Testis (tissue), 3 donors: ENCODE data around the gene PLPPR3. TPM values are rescaled to one million over a fixed set of nuclear protein-coding genes. Genes with fewer than 3 reads are reported as not detected.
"Not testable (repeated sequence)": the region's sequence is repeated elsewhere in the genome, so short reads cannot be mapped to it uniquely, and the experiment has no call there.

Source experiments
- DNase-seq: peaks from one replicate; pipeline ENCODE4 v3.0.0-alpha.2; 2019
- H3K27ac ChIP-seq, 2 donors: fragments of 200-600 bp; sonication (generic); one replicate each; pipeline ENCODE4 v1.5.1; 2019
- H3K27me3 ChIP-seq: fragments of 200-600 bp; sonication (generic); one replicate; pipeline ENCODE4 v1.5.1; 2019
- H3K36me3 ChIP-seq: fragments of 200-600 bp; sonication (generic); one replicate; pipeline ENCODE4 v1.5.1; 2017; ENCODE audit warnings: low read depth; ENCODE audit errors: missing control alignments
- H3K4me1 ChIP-seq: fragments of 200-600 bp; sonication (generic); one replicate; pipeline ENCODE4 v1.5.1; 2019
- H3K4me3 ChIP-seq, 2 donors: fragments of 200-600 bp; sonication (generic); one replicate each; pipeline ENCODE4 v1.5.1; 2017 to 2019
- H3K9me3 ChIP-seq: fragments of 200-600 bp; sonication (generic); one replicate; pipeline ENCODE4 v1.5.1; 2017
- POLR2A ChIP-seq: fragments of 450-650 bp; IDR thresholded peaks from one replicate; pipeline ENCODE4 v1.6.1; 2017; ENCODE audit warnings: antibody characterized with exemption, mild to moderate bottlenecking, moderate library complexity
- WGBS, 2 donors: methylation state at CpG; one replicate each; pipeline ENCODE4 v1.1.5; 2018; 5-methylcytosine and 5-hydroxymethylcytosine counted together
- intact Hi-C: fragments of 100-400 bp; cut with DNase I; formaldehyde crosslinking; loops from one replicate; pipeline ENCODE4 v1.15.1; 2023; ENCODE audit warnings: low total_unique reads
- polyA plus RNA-seq: library from polyadenylated mRNA; stranded (reverse); fragments of 350-450 nt; fragmentation: Illumina TruSeq; extraction: RNeasy Lipid Tissue Mini Kit (QIAGEN cat#74804); gene quantifications from one replicate; pipeline ENCODE4 v1.2.3, GENCODE V29; 2014; ENCODE audit warnings: low read depth, low replicate concordance; ENCODE audit not compliant: insufficient read depth
- total RNA-seq, 2 donors: library from RNA; depleted of rRNA; stranded (reverse); fragments of >200 nt; gene quantifications; one replicate each; pipeline ENCODE4 v1.2.3, GENCODE V29; 2016
- TF ChIP-seq, protein P1 (sequence below), 3 experiments: fragments of 450-650 bp in 2 of 3; fragments of 200-600 bp in 1 of 3; sonication (generic) in 1 of 3; IDR thresholded peaks; one replicate each; pipeline ENCODE4 v1.5.1; 2016 to 2019; ENCODE audit warnings: antibody characterized with exemption in 3 of 3, mild to moderate bottlenecking in 2 of 3, moderate library complexity in 1 of 3

Gene PLPPR3
- total and polyA plus RNA-seq, 3 donors from 2014 or later = 2.7 to 20.1 (median 16.9) TPM

DNA sequence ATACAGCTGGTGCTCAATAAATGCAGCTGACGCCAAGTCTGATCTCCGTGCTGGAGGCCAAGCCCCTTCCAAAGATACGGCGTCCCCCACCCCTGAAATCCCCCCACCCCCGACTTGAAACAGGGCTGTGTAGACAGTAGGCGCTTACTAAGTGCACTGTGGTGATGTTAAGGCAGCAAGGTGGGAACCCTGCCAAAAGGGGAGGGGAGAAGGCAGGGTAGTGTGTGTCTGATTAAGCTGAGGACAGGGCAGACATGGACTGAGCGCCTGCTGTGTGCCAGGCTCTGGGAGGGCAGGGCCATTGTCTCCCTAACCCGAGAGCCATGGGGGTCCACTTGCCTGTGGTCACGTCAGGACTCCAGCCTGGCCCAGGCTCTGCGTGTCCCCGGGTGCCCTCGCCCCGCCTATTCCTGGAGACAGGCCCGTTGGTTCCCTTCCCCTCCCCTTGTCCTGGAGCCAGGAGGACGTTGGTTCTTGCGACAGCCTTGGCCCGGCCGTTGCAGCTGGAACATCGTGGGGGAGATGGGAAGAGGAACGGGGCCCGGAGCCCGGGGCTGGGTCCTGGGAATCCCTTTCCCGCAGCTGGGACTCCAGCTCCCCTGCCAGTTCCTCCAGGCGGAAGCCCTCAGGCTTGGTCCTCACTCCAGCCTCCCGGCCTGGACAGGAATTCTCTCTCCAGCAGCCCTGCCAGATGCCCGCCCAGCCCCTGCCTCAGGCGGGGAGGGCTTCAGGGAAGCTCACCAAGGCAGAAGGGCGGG, 28.6 kb upstream of the PLPPR3 start:
- DNase-seq = peak; percentile 90
- H3K27me3 ChIP-seq = no peaks in the 10 kb centered on the region
- H3K9me3 ChIP-seq = no peaks in the 10 kb centered on the region
- H3K27ac ChIP-seq = peak overlapping the region; percentile 40 to 79
- H3K4me3 ChIP-seq = no peak overlapping the region
- TF ChIP-seq, protein P1, sequence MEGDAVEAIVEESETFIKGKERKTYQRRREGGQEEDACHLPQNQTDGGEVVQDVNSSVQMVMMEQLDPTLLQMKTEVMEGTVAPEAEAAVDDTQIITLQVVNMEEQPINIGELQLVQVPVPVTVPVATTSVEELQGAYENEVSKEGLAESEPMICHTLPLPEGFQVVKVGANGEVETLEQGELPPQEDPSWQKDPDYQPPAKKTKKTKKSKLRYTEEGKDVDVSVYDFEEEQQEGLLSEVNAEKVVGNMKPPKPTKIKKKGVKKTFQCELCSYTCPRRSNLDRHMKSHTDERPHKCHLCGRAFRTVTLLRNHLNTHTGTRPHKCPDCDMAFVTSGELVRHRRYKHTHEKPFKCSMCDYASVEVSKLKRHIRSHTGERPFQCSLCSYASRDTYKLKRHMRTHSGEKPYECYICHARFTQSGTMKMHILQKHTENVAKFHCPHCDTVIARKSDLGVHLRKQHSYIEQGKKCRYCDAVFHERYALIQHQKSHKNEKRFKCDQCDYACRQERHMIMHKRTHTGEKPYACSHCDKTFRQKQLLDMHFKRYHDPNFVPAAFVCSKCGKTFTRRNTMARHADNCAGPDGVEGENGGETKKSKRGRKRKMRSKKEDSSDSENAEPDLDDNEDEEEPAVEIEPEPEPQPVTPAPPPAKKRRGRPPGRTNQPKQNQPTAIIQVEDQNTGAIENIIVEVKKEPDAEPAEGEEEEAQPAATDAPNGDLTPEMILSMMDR (IDR thresholded peaks at IDR 0.05) = no peak
- intact Hi-C loops = loop anchor here (5.0 kb wide), 1 partner anchor 72 kb away; no protein-coding TSS in a partner anchor
- WGBS, 2 donors = 27 to 34% methylated on average over 7 to 28 of the region's 28 CpGs
- H3K4me1 ChIP-seq = peaks cover 14% of the 10 kb centered on the region
- no peaks in the 10 kb centered on the region for H3K36me3 ChIP-seq

GRCh38 chr19:849195-849594, 27.4 kb upstream of the PLPPR3 start:
- WGBS, 2 donors = 73 to 83% methylated on average over 8 of the region's 8 CpGs
- H3K27me3 ChIP-seq, H3K9me3 ChIP-seq, H3K4me3 ChIP-seq, H3K27ac ChIP-seq, H3K36me3 ChIP-seq, DNase-seq: not testable (repeated sequence)
- intact Hi-C loops = loop anchor here (10.0 kb wide), 1 partner anchor 74 kb away; no protein-coding TSS in a partner anchor
- peaks cover 14% of the 10 kb centered on the region for H3K4me1 ChIP-seq

DNA sequence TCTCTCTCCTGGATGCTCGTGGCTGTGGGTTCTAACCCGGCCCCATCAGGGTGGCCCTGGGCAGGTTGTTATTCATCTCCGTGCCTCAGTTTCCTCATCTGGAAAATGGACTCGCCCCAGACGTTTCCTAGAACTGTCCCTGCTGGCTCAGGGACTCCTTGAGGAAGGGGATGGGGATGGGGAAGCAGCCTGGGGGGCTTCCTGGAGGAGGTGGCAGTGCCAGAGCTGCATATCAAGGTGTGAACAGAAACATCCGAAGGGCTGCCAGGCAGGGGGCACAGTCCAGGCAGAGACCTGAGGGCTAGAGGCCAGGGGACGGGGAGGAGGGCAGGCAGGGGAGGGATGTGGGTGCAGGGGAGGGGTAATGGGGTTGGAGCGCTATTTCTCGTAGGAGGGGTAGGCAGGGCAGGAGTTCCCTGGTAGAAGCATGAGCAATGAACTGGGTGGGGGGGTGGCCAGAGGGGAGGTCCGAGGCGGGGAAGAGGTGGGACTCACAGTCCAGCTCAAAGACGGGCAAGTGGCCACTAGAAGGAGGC, 26.7 kb upstream of the PLPPR3 start:
- WGBS, 2 donors = 55 to 58% methylated on average over 7 to 12 of the region's 12 CpGs
- H3K27ac ChIP-seq = no peak overlapping the region
- H3K4me3 ChIP-seq = no peak overlapping the region
- no peaks in the 10 kb centered on the region for H3K9me3 ChIP-seq
- no peak for DNase-seq
- intact Hi-C loops = loop anchor here (10.0 kb wide), 1 partner anchor 74 kb away; no protein-coding TSS in a partner anchor
- TF ChIP-seq, protein P1 (IDR thresholded peaks at IDR 0.05) = no peak
- no peak for TF ChIP-seq POLR2A
- peaks cover 19% of the 10 kb centered on the region for H3K4me1 ChIP-seq
- H3K27me3 ChIP-seq = no peaks in the 10 kb centered on the region
- H3K36me3 ChIP-seq = no peaks in the 10 kb centered on the region

- WGBS, 2 donors = 81 to 86% methylated on average over 31 to 37 of the region's 37 CpGs
- TF ChIP-seq POLR2A = no peak
- TF ChIP-seq, protein P1 (IDR thresholded peaks at IDR 0.05) = no peak
- Histone ChIP-seq H3K4me3 (no peak overlapping the region), H3K36me3 (no peaks in the 10 kb centered on the region), H3K9me3 (no peaks in the 10 kb centered on the region), H3K27me3 (no peaks in the 10 kb centered on the region), H3K4me1 (peaks cover 17% of the 10 kb centered on the region), H3K27ac (no peak overlapping the region)
- intact Hi-C loops = loop anchor here (10.0 kb wide), 1 partner anchor 71 kb away; no protein-coding TSS in a partner anchor
- DNase-seq = no peak
Measured at GRCh38 chr19:845707-846521, 24.2 kb upstream of the PLPPR3 start.

- Histone ChIP-seq H3K27ac (no peak overlapping the region), H3K4me3 (no peak overlapping the region), H3K4me1 (peaks cover 16% of the 10 kb centered on the region), H3K9me3 (no peaks in the 10 kb centered on the region), H3K36me3 (no peaks in the 10 kb centered on the region), H3K27me3 (no peaks in the 10 kb centered on the region)
- WGBS, 2 donors = 16 to 17% methylated on average over 9 to 11 of the region's 11 CpGs
- TF ChIP-seq, protein P1 (IDR thresholded peaks at IDR 0.05) = no peak
- no peak for TF ChIP-seq POLR2A
- DNase-seq = no peak
- intact Hi-C loops = loop anchor here (10.0 kb wide), 1 partner anchor 70 kb away; no protein-coding TSS in a partner anchor
Measured at GRCh38 chr19:844546-844971, 22.8 kb upstream of the PLPPR3 start.
